22Rv1 (cell line): ENCODE results near the gene ARTN.

Experiments
- CTCF ChIP-seq: fragments of 450-650 bp; IDR thresholded peaks from 2 replicates; pipeline ENCODE4 v1.5.1; 2017; ENCODE audit warnings: mild to moderate bottlenecking
- ZFX ChIP-seq: fragments of 450-650 bp; IDR thresholded peaks from 2 replicates; pipeline ENCODE4 v1.6.1; 2017; ENCODE audit warnings: antibody characterized with exemption, borderline replicate concordance

- TF ChIP-seq CTCF, result no peak
- TF ChIP-seq ZFX, result no peak
These were observed 33.2 kb upstream of the ARTN start for GRCh38 chr1:43900386-43900785.
